AG20443 (cell line): ENCODE results near the gene ZNF768.
"Not testable (repeated sequence)": the region's sequence is repeated elsewhere in the genome, so short reads cannot be mapped to it uniquely, and the experiment has no call there.

Experiments used
- DNase-seq: peaks from one replicate; pipeline ENCODE4 v3.0.0; 2012; ENCODE audit warnings: low spot score, mixed read lengths

ZNF768 gene

DNA sequence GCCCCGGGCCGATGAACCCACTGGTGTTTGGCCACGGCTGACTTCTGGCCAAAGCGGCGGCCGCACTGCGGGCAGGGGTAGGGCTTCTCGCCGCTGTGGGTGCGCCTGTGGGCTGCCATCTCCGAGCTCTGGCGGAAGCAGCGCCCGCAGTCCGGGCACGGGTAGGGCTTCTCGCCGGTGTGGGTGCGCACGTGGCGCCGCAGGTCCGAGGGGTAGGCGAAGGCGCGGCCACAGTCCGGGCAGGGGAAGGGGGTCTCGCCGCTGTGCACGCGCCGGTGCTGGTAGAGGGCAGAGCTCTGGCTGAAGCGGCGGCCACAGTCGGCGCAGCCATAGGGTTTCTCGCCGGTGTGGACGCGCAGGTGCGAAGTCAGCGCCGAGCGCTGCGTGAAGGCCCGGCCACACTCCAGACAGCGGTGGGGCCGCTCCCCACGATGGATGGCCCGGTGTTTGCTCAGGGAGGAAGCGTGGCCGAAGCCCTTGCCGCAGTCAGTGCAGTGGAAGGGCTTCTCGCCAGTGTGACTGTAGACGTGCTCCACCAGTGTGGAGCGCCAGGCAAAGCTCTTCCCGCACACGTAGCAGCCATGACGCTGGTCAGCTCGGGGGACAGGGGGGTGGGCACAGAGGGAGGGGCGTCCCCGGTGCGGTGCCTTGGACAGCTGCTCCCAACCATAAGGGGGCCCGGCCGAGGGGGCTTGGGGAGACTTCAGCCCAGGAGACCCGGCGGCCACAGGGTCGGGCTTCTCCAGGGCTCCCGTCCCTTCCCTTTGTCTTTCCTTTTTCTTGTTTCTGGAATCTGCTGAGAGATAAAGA, 29.2 kb upstream of the ZNF768 start:
- DNase-seq = no peak

DNA sequence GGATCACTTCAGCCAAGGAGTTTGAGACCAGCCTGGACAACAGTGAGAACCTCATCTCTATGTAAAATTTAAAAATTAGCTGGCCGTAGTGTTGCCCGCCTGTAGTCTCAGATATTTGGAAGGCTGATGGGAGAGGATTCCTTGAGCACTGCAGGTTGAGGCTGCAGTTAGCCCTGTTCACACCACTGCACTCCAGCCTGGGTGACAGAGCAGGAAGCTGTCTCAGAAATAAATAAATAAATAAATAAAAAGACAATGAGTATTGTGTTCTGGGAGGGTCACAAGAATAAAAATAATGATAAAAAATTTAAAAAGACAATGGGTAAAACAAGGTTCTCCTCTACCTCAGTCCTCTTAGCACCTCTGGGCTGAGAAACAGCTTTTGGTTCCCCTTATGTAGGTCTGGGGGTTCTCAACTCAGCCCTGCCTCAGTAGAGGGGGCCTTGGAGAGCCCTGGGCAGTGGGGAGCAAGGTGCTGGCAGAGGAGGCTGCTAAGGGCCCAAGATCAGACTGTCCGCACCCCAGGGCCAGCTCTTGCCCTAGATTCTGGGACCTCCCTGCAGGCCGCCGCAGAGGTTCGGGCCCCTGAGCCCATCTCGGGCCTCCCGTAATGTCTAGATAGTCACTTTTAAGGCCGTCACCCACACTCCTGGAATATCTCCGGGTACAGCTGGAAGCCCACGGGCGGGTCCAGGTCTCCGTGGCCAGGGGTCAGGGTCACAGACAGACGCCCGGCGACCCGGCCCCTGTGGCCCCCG, 28.4 kb upstream of the ZNF768 start:
- no peak for DNase-seq

DNA sequence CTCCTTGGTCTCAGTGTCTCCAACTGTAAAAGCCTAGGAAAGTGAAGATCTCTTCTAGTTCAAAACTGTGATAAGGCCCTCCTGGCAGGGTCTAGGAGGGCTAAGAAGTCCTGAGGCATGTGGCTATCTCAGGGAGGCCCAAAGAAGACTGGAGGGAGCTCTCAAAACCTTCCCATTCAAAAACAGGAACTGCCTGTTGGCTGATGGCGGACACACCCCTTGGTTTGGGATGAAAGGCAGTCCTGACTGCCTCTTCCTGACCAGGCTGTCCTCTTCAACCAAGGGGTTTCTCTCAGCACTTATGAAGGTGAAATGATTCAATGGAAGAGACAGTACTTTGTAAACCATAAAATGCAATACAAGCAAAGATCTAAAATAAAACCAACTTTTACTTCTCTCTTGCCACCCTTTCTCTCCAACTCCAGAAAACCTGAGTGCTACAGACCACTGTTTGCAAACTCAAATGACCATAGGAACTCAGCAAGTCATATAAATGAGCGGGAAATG, 27.1 kb upstream of the ZNF768 start:
- DNase-seq = no peak

DNA sequence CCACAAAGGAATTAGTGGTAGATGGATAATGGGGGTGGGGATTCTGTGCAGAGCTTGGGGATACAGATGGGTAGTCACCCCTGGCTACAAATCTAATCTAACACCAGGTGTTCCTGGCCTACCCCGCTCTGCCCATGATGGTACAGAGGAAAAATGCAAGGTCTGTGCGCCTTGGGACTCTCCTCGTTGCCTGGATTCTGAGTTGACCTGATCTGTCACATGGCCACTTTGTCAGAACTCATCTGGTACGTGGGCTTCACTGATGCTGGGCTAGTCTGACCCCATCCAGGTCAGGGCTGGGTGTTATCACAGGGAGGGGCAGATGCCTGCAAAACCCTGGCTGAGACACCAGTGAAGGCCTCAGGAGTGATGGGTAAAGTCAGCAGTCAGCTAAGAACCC, 26.6 kb upstream of the ZNF768 start:
- DNase-seq = no peak

DNA sequence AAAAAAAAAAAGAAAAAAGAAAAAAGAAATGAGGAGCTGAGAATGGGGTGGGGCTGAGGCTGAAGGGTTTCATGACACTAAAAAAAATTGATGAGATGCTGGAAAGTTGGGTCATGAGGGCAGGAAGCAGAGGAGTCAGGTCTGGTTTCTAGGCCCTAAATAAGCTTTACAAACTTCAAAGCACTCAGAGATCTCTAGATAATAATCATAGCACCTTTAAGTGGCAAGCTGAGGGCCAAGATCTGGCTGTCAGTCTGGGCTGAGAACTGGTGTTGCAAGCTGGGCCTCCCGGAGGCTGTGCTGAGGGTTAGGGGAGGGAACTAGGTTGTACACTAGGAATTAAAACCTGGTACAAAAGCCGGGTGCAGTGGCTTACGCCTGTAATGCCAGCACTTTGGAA, 25.4 kb upstream of the ZNF768 start:
- DNase-seq = no peak

DNA sequence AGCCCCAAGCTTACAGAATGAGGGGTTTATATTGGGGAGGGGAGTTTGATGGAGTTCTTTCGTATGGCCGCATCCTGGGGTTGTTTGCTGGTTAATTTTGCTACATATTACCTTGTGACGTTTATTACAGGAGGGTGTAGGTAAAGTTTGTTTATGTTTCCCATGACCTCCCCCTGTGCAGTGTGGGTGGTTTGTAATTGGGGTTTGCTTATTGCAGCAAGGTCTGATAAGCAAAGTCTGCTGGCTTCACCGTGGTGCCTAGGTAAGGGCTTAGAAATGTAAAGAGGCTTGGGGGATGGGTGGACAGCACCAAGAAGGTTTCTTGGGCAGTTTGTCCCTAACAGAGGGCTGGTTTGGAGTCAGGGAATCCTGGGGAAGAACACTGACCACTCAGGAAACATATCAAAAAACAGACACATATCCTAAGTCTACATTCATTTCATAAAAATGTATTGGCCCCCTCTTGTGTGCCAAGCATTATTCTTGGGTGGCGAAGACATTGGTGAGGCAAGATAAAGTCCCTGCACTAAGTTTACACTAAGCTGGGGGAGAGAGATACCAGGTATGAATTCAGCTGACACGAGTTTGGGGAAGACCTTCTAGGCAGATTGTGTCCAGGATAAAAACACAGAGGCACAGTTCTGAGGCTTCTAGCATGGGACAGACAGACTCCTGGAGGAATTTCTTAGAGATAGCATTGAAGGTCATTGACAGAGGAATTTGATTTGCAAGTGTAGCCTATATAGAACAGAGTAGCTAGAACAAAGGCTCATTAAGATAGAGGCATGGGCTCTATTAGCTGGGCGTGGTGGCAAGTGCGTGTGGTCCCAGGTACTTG, 22.3 kb upstream of the ZNF768 start:
- DNase-seq = no peak

DNA sequence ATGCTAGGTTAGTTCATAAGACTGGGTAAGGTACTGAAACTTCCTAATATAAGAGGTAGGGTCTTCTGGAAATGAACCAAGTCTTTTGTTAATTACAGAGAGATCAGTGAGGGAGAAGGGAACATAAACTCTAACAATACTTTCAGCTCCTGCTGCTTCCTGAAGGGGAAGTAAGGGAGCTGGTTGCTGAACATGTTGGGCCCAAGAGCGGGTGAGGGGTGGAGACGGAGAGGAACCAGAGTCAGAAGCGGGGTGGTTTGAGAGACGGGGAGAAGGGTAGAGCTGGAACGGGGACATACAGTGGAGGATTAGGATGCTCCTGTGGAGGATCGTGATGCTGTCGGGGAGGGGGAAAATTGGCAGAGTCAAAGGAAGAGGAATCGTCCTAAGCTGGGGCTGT, 19.7 kb upstream of the ZNF768 start:
- DNase-seq = no peak

DNA sequence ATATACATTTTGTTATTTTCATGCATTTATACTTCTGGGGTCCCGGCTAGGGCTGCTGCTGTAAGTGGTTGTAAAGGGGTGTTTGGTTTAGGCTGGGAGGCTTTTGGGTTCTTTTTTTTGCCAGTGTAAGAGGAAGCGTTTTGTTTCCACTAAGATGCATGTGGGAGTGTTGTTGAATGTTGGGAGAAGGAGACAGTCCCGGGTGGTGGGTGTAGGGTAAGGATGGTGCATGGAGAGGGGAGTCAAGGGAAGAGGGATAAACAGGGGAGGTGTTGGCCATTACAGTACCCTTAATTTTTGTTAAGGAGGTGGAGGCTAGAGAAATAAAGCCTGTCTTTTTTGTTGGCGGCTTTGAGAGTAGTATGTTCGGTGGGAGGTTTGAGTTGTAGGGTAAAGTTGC, 16.7 kb upstream of the ZNF768 start:
- no peak for DNase-seq

DNA sequence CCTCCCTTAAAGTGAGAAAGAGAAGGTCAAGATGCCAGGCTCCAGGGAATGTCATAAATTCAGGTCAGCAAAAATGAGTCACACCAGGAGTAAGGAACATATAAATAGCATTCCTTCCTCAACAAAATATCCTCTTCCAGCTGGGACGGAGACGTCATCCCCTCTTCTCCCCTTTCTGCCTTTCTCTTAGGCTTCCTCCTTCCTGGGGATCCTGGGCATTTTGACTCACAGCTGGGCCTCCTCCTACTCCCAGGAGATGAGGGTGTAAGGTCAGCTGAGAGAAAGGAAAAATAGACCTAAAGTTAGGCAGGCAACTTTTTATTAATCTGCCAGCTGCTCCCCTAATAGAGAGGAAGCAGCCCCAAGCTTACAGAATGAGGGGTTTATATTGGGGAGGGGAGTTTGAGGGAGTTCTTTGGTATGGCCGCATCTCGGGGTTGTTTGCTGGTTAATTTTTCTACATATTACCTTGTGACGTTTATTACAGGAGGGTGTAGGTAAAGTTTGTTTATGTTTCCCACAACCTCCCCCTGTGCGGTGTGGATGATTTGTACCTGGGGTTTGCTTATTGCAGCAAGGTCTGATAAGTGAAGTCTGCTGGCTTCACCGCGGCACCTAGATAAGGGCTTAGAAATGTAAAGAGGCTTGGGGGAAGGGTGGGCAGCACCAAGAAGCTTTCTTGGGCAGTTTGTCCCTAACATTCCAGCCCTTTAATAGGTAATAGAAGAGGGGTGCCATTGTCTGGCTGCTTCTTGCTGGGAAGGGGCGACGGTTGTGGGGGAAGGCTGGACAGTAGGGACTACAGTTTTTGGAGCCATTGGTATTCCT, 15.3 kb upstream of the ZNF768 start:
- peak; percentile 32 for DNase-seq

DNA sequence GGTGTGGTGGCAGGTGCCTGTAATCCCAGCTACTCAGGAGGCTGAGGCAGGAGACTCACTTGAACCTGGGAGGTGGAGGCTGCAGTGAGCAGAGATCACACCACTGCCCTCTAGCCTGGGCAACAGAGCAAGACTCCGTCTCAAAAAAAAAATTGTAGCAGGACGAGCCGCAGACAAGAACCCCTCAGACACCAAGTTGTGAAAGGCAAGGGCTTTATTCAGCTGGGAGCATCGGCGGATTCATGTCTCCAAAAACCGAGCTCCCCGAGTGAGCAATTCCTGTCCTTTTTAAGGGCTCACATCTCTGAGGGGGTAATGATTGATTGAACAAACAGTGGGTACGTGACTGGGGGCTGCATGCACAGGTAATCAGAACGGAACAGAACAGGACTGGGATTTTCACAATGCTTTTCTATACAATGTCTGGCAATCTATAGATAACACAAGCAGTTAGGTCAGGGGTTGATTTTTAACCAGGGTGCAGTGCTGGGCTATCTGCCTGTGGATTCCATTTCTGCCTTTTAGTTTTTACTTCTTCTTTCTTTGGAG, 14.6 kb upstream of the ZNF768 start:
- not testable (repeated sequence) for DNase-seq

DNA sequence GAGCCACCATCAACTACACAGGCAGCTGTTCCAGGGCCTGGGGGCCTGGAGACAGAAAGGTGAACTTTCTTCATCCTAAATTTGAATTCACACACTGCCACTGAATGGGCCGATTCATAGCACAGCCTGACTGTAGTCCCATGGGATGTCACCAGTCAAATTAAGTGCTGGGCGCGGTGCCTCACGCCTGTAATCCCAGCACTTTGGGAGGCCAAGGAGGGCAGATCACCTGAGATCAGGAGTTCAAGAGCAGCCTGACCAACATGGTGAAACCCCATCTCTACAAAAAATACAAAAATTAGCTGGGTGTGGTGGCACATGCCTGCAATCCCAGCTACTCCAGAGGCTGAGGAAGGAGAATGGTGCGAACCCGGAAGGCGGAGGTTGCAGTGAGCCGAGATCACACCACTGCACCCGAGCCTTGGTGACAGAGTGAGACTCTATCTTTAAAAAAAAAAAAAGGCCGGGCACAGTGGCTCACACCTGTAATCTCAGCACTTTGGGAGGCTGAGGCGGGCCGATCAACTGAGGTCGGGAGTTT, 13.7 kb upstream of the ZNF768 start:
- DNase-seq = not testable (repeated sequence)

DNA sequence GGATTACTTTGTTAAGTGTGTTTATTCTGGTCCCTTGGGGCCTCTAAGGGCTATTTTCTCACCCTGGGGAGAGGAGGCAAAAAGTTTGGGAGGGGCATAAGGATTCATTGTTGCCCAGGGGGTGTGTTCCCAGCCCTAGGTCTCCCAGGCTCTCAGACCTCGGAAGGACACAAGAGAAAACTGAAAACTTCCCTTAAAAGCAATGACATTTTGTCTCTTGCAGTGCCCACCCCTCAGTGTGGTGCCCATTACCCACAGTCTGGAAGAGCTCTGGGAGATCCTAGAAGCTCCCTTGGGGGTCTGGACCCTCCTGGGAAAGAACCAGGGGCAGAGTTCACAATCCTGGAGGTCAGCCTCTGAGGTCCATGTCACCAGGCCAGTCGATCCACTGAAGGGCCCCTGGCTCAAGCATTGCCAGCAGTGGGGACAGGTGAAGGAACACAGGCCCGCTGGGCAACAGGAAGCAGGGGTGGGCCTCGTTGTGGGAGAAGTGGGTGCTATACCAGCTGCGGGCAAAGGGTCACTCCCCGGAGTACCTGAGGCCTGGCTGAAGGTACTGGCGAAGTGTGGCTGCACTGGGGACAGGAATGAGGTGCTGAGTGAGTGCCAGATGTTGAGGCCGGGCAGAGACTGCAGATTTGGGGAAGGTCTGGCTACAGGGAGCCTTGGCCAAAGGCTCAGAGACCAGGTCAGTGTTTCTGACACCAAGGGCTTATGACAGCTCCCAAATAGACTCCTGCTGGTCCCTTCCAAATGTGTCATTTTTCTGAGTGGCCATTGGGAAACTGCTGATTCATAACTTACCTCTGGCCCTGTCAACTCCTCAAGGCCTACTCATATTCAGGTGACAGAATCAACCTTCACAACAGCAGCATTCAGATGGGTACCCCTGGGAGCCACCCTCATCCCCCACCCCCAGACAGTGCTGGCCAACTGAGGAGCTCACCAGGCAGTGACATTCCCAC, 12.9 kb upstream of the ZNF768 start:
- DNase-seq = no peak

DNA sequence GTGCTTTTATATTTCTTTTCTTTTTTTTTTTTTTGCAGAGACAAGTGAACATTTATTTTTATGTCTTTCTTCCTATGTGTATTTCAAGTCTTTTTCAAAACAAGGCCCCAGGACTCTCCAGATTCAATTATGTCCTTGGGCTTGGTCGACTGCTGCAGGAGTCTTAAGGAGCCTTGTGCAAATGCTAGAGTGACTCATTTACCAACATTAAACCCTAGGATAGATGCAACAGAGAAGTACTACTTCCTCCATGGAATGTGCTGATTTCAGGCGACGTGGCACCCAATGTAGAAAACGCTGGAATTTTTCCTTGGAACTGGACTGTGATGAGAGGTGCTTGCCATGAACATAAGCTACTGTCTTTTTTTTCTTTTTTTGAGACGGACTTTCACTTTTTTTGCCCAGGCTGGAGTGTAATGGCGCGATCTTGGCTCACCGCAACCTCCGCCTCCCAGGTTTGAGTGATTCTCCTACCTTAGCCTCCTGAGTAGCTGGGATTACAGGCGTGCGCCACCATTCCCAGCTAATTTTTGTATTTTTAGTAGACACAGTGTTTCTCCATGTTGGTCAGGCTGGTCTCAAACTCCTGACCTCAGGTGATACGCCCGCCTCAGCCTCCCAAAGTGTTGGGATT, 10.1 kb upstream of the ZNF768 start:
- DNase-seq = not testable (repeated sequence)

DNA sequence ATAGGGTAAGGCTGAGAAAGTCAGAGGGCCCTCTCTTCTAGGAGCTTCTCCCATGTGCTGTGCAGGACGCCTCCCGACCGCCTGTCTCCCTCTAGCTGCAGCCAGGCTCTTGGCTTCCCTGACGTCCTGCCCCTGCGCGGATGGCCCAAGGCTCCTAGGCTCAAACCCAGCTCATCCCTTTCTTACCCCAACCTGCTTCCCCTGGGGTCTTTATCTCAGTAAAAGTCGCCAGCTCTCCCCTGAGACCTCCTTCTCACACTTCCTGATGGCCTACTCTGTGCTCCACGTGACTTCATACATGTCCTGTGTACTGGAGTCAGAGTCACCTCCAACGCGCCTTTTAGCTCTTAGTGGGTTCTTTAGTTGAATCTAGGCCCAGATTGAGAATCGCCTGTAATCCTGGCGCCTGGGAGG, 9.4 kb upstream of the ZNF768 start:
- DNase-seq = peak; percentile 90

DNA sequence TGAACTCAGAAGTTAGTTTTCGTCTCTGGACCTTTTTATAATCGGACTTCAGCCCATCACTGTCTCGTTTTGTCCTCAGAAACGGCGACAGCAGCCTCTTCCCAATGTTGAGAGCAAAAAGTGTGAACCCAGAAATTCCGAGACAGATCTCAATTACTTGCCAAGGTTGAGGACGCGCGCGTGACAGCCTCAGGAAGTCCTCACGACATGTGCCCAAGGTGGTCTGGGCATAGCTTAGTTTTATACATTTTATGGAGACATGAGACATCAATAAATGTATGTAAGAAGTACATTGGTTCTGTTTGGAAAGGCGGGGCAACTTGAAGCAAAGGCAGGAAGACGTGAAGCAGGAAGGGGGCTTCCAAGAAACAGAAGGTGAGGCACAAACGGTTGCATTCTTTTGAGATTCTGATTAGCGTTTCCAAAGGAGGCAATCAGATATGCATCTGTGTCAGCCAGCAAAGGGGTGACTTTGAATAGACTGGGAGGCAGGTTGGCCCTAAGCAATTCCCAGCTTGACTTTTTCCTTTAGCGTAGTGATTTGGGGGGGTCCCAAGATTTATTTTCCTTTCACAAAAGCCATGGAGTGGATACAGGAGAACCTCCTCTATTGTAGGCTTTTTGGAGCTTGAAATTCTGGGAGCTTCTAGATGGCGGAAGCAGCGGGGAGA, 8.9 kb upstream of the ZNF768 start:
- DNase-seq = no peak

DNA sequence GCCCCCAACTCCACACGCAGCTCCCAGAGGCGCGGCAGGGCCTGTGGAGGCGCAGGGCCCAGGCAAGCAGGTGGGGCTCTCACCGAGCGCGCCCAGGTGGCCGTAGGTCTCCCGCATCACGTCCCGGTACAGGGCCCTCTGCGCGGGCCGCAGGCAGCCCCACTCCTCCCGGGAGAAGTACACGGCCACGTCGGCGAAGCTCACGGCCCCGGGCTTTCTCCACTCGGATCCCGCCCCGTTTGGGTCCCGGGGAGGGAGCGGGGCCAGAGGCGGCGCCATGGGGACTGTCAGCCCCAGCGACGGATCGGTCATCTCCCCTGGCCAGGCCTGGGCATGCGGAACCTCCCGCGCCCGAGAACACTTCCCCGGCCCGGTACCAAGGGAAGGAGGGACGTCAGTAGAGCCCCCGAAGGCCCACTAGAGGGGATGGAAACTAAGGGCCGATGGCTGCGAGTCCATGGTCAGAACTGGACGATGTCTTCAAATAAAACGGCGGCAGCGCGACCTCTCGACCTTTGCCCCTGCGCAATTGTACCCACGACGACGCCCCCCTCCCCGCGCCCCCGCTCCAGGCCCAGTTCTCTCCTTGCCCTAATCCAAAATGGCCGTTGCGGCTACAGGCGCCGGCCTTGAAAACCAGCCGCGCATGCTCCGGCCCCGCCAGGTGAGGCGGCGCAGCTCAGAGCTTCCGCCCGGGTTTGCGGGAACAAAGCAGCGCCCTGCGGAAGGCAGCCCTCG, 8.2 kb upstream of the ZNF768 start, which contains the start of gene ZNF747:
TSS of gene ZNF747 (minus strand) at position 491 of the 738 bp plus-strand sequence. CDS start at position 312, 179 bp downstream.
- DNase-seq = peak; percentile 93

DNA sequence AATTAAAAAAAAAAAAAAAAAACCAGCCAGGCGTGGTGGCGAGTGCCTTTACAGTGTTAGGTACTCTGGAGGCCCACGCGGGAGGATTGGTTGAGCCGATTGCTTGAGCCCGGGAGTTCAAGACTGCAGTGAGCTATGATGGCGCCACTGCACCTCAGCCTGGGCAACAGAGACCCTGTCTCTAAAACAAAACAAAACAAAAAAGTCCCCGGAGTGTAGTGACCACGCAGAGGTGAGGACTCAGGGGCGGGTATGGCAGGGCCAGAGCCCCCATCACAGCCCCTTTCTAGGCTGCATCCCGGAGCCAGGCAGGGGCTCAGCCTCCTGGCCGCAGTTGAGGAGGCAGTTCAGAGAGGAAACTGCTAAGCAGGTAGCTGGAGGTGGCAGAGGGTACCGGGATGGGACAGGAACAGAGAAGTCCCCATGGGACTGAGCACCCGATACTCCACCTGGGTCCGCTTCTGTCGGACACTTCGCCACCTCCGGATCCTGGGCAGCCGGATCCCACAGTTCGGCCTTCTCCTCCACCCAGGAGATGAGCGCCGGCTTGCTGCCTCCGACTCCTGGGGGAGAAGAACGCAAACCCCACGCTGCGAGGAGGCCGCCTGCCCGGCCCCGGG, 7.5 kb upstream of the ZNF768 start:
- DNase-seq = peak; percentile 22
